ENCODE data around the gene KDM4B. TPM values are rescaled to one million over a fixed set of nuclear protein-coding genes. Genes with fewer than 3 reads are reported as not detected.
"Not testable (repeated sequence)": the region's sequence is repeated elsewhere in the genome, so short reads cannot be mapped to it uniquely, and the experiment has no call there.

Gene KDM4B
- total RNA-seq, 1 donor from 2014 or later, result 49.2 TPM

GRCh38 chr19:5192568-5192967 lies 223.7 kb downstream of the KDM4B start:
- no peaks in the 10 kb centered on the region for H3K27me3 Mint-ChIP-seq
- H3K4me1 Mint-ChIP-seq, result no peaks in the 10 kb centered on the region
- no peak overlapping the region for H3K27ac Mint-ChIP-seq
- H3K36me3 Mint-ChIP-seq (ENCODE audit: low read depth), result no peaks in the 10 kb centered on the region
- H3K9me3 Mint-ChIP-seq, result no peaks in the 10 kb centered on the region
- DNase-seq, result no peak
- H3K4me3 Mint-ChIP-seq, result no peak overlapping the region
- intact Hi-C loops (cut with micrococcal nuclease), result no loop called here

- DNase-seq, result no peak
- Mint-ChIP-seq H3K27me3 (no peaks in the 10 kb centered on the region), H3K9me3 (no peaks in the 10 kb centered on the region), H3K36me3 (ENCODE audit: low read depth) (no peaks in the 10 kb centered on the region), H3K4me1 (no peaks in the 10 kb centered on the region), H3K4me3 (no peak overlapping the region), H3K27ac (no peak overlapping the region)
- intact Hi-C loops (cut with micrococcal nuclease), result no loop called here
Observed at GRCh38 chr19:5193192-5193591, 224.3 kb downstream of the KDM4B start.

- H3K36me3 Mint-ChIP-seq (ENCODE audit: low read depth), result no peaks in the 10 kb centered on the region
Observed at GRCh38 chr19:5194641-5195040, 225.7 kb downstream of the KDM4B start.

GRCh38 chr19:5195587-5195986 lies 226.7 kb downstream of the KDM4B start:
- H3K4me3 Mint-ChIP-seq; H3K4me1 Mint-ChIP-seq; H3K27ac Mint-ChIP-seq; intact Hi-C loops (cut with micrococcal nuclease); H3K27me3 Mint-ChIP-seq; DNase-seq; H3K9me3 Mint-ChIP-seq; H3K36me3 Mint-ChIP-seq (ENCODE audit: low read depth): not testable (repeated sequence)

More at GRCh38 chr19:5194641-5195040, 225.7 kb downstream of the KDM4B start:
- no peak for DNase-seq
- Mint-ChIP-seq H3K9me3 (no peaks in the 10 kb centered on the region), H3K27me3 (no peaks in the 10 kb centered on the region), H3K27ac (no peak overlapping the region), H3K4me1 (no peaks in the 10 kb centered on the region), H3K4me3 (no peak overlapping the region)
- intact Hi-C loops (cut with micrococcal nuclease), result no loop called here

GRCh38 chr19:5196832-5197231 lies 227.9 kb downstream of the KDM4B start:
- no peak overlapping the region for H3K4me3 Mint-ChIP-seq

GRCh38 chr19:5200844-5201243 lies 231.9 kb downstream of the KDM4B start:
- peaks cover 6% of the 10 kb centered on the region for H3K9me3 Mint-ChIP-seq
- intact Hi-C loops (cut with micrococcal nuclease), result no loop called here
- H3K36me3 Mint-ChIP-seq (ENCODE audit: low read depth), result no peaks in the 10 kb centered on the region
- no peak overlapping the region for H3K27ac Mint-ChIP-seq
- no peak for DNase-seq
- no peaks in the 10 kb centered on the region for H3K4me1 Mint-ChIP-seq
- H3K27me3 Mint-ChIP-seq, result no peaks in the 10 kb centered on the region
- no peak overlapping the region for H3K4me3 Mint-ChIP-seq

More at GRCh38 chr19:5196832-5197231, 227.9 kb downstream of the KDM4B start:
- Mint-ChIP-seq H3K36me3 (ENCODE audit: low read depth) (no peaks in the 10 kb centered on the region), H3K4me1 (no peaks in the 10 kb centered on the region), H3K27me3 (no peaks in the 10 kb centered on the region), H3K9me3 (peaks cover 5% of the 10 kb centered on the region), H3K27ac (no peak overlapping the region)
- DNase-seq, result no peak
- intact Hi-C loops (cut with micrococcal nuclease), result no loop called here

GRCh38 chr19:5202553-5202952 lies 233.6 kb downstream of the KDM4B start:
- Mint-ChIP-seq H3K4me1 (no peaks in the 10 kb centered on the region), H3K27me3 (no peaks in the 10 kb centered on the region), H3K36me3 (ENCODE audit: low read depth) (no peaks in the 10 kb centered on the region), H3K4me3 (no peak overlapping the region), H3K27ac (no peak overlapping the region), H3K9me3 (peaks cover 6% of the 10 kb centered on the region)
- DNase-seq, result no peak
- intact Hi-C loops (cut with micrococcal nuclease), result no loop called here

Other genes starting within 250 kb of the KDM4B start
- gene DPP9, start 245.3 kb upstream of the KDM4B start, total RNA-seq, result 86.4 and 95.9 TPM in 2 replicates
- gene FEM1A, start 177.4 kb upstream of the KDM4B start, total RNA-seq, result 22.9 and 23.3 TPM in 2 replicates
- gene TICAM1, start 137.4 kb upstream of the KDM4B start, total RNA-seq, result 33.8 and 33.9 TPM in 2 replicates
- 28.6 and 34.4 TPM in 2 replicates for gene PLIN3, start 101.4 kb upstream of the KDM4B start, total RNA-seq
- 0.24 and 0.28 TPM in 2 replicates for gene ARRDC5, start 66.2 kb upstream of the KDM4B start, total RNA-seq
- gene UHRF1, start 59.6 kb upstream of the KDM4B start, total RNA-seq, result 158 and 161 TPM in 2 replicates